Activated CD4-positive, alpha-beta T cell treated with anti-CD3 and anti-CD28 coated beads, Interleukin-2, amount 10 ng/mL, durations not matched to agents 7 days and 5 days (primary cell): ENCODE measurements around the gene CHRNA4. TPM values are rescaled to one million over a fixed set of nuclear protein-coding genes. Genes with fewer than 3 reads are reported as not detected.

Experiments
- CTCF ChIA-PET: fragments of 350-600 bp; sonication (Branson Sonifier 250); formaldehyde crosslinking; loops from one replicate; lab custom pipeline; 2021; ENCODE audit warnings: antibody characterized with exemption; lab: Charles Lee
- POLR2A ChIA-PET: fragments of 350-600 bp; sonication (Branson Sonifier 250); formaldehyde crosslinking; loops from one replicate; lab custom pipeline; 2021; ENCODE audit warnings: antibody characterized with exemption; lab: Charles Lee
- DNase-seq: peaks from one replicate; pipeline ENCODE4 v3.0.0-alpha.2; 2020
- H3K27ac Mint-ChIP-seq: one replicate; pipeline ENCODE4 v1.8.0; 2021; ENCODE audit warnings: mild to moderate bottlenecking, moderate library complexity, mixed read lengths
- H3K27me3 Mint-ChIP-seq: one replicate; pipeline ENCODE4 v1.8.0; 2021; ENCODE audit warnings: mixed read lengths
- H3K36me3 Mint-ChIP-seq: one replicate; pipeline ENCODE4 v1.8.0; 2021; ENCODE audit warnings: low read depth, mixed read lengths
- H3K4me1 Mint-ChIP-seq: one replicate; pipeline ENCODE4 v1.8.0; 2021; ENCODE audit warnings: mixed read lengths
- H3K4me3 Mint-ChIP-seq: one replicate; pipeline ENCODE4 v1.8.0; 2021; ENCODE audit warnings: mild to moderate bottlenecking, moderate library complexity, mixed read lengths
- H3K9me3 Mint-ChIP-seq: one replicate; pipeline ENCODE4 v1.8.0; 2021; ENCODE audit warnings: mixed read lengths
- total RNA-seq, 2 experiments: library from RNA; stranded (reverse); gene quantifications; one replicate each; pipeline ENCODE4 v1.2.3, GENCODE V29; 2021

CHRNA4 gene
- total RNA-seq, 2 experiments from 2014 or later = not detected

DNA sequence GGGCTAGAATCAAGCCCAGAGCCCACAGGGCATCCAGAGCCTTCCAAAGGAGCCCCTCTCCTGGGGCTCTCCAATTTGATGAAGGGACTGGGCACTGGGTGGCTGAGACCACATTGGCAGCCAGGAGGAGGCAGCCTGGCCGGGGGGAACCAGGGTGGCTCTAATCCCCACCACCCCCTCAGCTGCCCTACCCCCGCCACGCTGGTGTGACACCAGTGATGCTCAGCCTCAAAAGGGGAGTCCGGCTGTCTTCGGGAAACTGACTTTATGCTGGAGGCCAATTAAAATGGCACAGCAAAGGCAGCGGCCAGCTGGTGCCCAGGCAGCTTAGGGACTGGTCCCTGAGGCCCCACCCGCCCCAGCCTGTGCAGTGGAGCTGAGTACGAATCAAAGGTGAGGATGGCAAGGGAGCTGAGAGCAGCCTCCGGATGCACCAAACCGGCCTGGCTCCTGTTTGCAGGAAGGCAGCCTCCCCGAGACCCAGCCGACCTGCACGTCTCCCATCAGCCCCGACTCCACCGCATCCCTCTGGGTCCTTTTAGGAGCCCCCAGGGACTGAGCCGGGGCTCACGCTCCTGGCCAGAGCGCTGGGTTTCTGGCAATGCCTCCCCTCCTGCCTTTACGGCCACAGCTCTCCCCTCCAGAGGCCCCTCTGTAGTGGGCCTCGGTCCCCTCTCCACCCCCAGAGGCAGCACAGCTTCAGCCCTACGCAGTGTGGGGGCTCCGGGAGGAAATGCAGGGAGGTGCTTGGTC is 28.5 kb downstream of the CHRNA4 start:
- Mint-ChIP-seq H3K27ac (no peak overlapping the region), H3K27me3 (peaks cover 7% of the 10 kb centered on the region), H3K9me3 (peaks cover 9% of the 10 kb centered on the region), H3K4me3 (no peak overlapping the region), H3K36me3 (peaks cover 4% of the 10 kb centered on the region), H3K4me1 (no peaks in the 10 kb centered on the region)
- CTCF ChIA-PET = no interaction called here
- no peak for DNase-seq
- POLR2A ChIA-PET = no interaction called here

GRCh38 chr20:63331741-63332400 is 29.3 kb downstream of the CHRNA4 start:
- no peak for DNase-seq
- Mint-ChIP-seq H3K4me3 (no peak overlapping the region), H3K27me3 (peaks cover 2% of the 10 kb centered on the region), H3K27ac (no peak overlapping the region), H3K4me1 (no peaks in the 10 kb centered on the region), H3K9me3 (peaks cover 13% of the 10 kb centered on the region), H3K36me3 (peaks cover 4% of the 10 kb centered on the region)
- CTCF ChIA-PET = no interaction called here
- POLR2A ChIA-PET = no interaction called here

- no peak overlapping the region for H3K4me3 Mint-ChIP-seq
- POLR2A ChIA-PET = no interaction called here
- H3K4me1 Mint-ChIP-seq = no peaks in the 10 kb centered on the region
- CTCF ChIA-PET = no interaction called here
- H3K9me3 Mint-ChIP-seq = peaks cover 13% of the 10 kb centered on the region
- no peak overlapping the region for H3K27ac Mint-ChIP-seq
- peaks cover 4% of the 10 kb centered on the region for H3K36me3 Mint-ChIP-seq
- no peaks in the 10 kb centered on the region for H3K27me3 Mint-ChIP-seq
- DNase-seq = no peak
Observed at GRCh38 chr20:63330940-63331339, 30.2 kb downstream of the CHRNA4 start.

GRCh38 chr20:63330084-63330760 is 30.9 kb downstream of the CHRNA4 start:
- no peak overlapping the region for H3K27ac Mint-ChIP-seq
- no peak overlapping the region for H3K4me3 Mint-ChIP-seq
- H3K4me1 Mint-ChIP-seq = no peaks in the 10 kb centered on the region
- H3K9me3 Mint-ChIP-seq = peaks cover 13% of the 10 kb centered on the region
- DNase-seq = no peak
- H3K36me3 Mint-ChIP-seq = peaks cover 4% of the 10 kb centered on the region
- ChIA-PET POLR2A (no interaction called here), CTCF (no interaction called here)
- H3K27me3 Mint-ChIP-seq = no peaks in the 10 kb centered on the region

DNA sequence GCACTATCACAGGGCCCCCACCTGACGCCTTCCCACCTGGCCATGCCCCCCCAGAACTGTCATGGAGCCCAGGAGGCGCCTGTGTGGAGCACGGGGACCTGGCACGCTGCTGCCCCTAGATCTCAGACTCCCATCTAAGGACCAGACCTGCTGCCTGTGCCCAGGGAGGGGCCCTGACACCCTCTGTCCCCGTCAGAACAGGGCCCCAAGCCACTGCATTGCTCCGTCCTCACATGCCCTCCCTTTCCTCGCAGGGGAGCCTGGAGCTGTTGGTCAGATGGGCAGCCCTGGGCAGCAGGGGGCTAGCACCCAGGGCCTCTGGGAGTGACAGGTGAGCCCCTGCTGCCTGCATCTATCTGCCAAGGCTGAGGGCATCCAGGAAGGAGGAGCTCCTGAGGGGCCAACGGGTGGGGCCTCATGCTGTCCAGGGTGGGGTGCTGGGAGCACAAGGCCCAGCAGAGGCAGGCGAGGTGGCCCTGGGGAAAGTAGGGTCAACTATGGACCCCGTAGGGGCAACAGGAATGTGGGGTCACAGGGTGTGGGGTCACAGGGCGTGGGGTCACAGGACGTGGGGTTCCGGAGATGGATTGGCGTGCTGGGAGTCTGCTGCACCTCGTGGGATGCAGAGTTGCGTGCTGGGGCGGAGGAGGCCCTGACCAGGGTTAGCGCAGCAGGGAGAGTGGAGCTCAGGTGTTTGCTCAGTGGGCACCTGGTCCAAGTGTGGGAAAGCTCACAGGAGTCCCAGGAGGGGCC is 31.6 kb downstream of the CHRNA4 start:
- POLR2A ChIA-PET = no interaction called here
- DNase-seq = no peak
- H3K36me3 Mint-ChIP-seq = peaks cover 4% of the 10 kb centered on the region
- H3K4me1 Mint-ChIP-seq = no peaks in the 10 kb centered on the region
- peaks cover 13% of the 10 kb centered on the region for H3K9me3 Mint-ChIP-seq
- H3K4me3 Mint-ChIP-seq = no peak overlapping the region
- CTCF ChIA-PET = interaction anchor here (0.9 kb wide), 1 partner anchor 178 kb away, joined by 3 read pairs; no protein-coding TSS in a partner anchor
- peak overlapping the region; percentile 69 for H3K27ac Mint-ChIP-seq
- H3K27me3 Mint-ChIP-seq = no peaks in the 10 kb centered on the region

GRCh38 chr20:63328718-63329275 is 32.4 kb downstream of the CHRNA4 start:
- DNase-seq = no peak
- ChIA-PET CTCF (interaction anchor here (0.9 kb wide), 1 partner anchor 179 kb away, joined by 3 read pairs; no protein-coding TSS in a partner anchor), POLR2A (no interaction called here)
- Mint-ChIP-seq H3K27me3 (peaks cover 4% of the 10 kb centered on the region), H3K36me3 (peaks cover 4% of the 10 kb centered on the region), H3K27ac (no peak overlapping the region), H3K4me3 (no peak overlapping the region), H3K9me3 (peaks cover 13% of the 10 kb centered on the region), H3K4me1 (no peaks in the 10 kb centered on the region)

DNA sequence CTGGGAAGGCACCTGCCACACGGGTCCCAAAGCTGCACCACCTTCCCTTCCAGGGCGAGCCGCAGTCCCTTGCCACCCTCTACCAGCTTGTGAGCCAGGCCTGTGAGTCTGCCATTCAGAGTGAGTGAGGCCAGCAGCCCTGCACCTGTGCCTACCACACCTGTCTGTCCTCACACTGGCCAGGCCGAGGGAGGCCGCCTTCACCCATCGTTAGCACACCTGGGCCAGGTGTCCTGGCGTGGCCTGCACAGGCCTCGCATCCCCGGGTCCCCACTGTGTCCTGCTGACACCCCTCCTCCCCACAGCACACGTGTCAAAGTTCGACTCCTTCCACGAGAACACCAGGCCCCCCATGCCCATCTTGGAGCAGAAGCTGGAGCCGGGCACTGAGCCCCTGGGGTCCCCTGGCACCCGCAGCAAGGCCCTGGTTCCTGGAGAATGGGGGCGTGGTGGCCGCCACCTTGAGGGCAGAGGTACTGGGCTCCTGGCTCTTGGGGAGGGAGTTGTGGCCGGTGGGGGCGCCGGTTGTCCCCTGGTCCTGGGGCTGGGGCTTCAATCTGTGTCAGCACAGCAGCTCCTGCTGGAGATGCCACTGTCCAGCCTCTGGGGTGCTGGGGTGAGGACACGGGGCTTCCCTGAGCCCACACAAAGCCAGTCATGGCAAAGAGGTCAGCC is 33.0 kb downstream of the CHRNA4 start:
- POLR2A ChIA-PET = no interaction called here

DNA sequence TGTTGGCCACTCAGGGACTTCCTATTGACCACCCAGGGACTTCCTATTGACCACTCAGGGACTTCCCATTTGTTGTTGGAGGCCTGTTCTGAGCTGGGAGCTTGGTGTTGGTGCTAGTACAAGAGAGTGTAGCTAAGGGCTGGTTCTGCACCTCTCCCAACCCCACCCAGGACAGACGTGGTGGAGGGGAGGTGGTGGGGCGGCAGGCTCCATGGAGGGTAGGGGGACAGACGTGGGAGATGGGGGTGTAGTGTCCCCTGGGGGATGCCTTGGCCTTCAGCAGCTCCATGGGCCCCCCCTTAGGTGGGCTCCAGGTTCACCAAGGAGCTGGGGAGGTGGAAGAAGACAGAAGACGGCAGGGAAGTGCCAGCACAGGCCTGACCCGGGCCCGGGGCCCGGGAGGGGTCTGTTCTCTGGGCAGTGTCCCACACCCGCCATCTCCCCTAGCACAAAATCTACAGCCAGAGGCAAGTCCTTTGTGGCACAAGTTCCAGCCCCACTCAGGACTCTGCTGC is 33.9 kb downstream of the CHRNA4 start:
- ChIA-PET CTCF (no interaction called here), POLR2A (no interaction called here)
- DNase-seq = no peak
- Mint-ChIP-seq H3K9me3 (peaks cover 13% of the 10 kb centered on the region), H3K27me3 (peaks cover 8% of the 10 kb centered on the region), H3K4me3 (no peak overlapping the region), H3K36me3 (peaks cover 4% of the 10 kb centered on the region), H3K27ac (peak overlapping the region; percentile 85), H3K4me1 (no peaks in the 10 kb centered on the region)

More for the DNA sequence above, 33.0 kb downstream of the CHRNA4 start:
- Mint-ChIP-seq H3K4me1 (no peaks in the 10 kb centered on the region), H3K9me3 (peaks cover 13% of the 10 kb centered on the region), H3K4me3 (no peak overlapping the region), H3K27me3 (peaks cover 5% of the 10 kb centered on the region), H3K36me3 (peaks cover 4% of the 10 kb centered on the region), H3K27ac (no peak overlapping the region)
- CTCF ChIA-PET = interaction anchor here (0.9 kb wide), 1 partner anchor 179 kb away, joined by 3 read pairs; no protein-coding TSS in a partner anchor
- no peak for DNase-seq

GRCh38 chr20:63326314-63327230 is 34.6 kb downstream of the CHRNA4 start:
- Mint-ChIP-seq H3K9me3 (peaks cover 6% of the 10 kb centered on the region), H3K27me3 (peaks cover 8% of the 10 kb centered on the region), H3K4me1 (no peaks in the 10 kb centered on the region), H3K27ac (peak overlapping the region; percentile 85), H3K4me3 (no peak overlapping the region), H3K36me3 (no peaks in the 10 kb centered on the region)
- CTCF ChIA-PET = no interaction called here
- DNase-seq = no peak
- POLR2A ChIA-PET = no interaction called here

DNA sequence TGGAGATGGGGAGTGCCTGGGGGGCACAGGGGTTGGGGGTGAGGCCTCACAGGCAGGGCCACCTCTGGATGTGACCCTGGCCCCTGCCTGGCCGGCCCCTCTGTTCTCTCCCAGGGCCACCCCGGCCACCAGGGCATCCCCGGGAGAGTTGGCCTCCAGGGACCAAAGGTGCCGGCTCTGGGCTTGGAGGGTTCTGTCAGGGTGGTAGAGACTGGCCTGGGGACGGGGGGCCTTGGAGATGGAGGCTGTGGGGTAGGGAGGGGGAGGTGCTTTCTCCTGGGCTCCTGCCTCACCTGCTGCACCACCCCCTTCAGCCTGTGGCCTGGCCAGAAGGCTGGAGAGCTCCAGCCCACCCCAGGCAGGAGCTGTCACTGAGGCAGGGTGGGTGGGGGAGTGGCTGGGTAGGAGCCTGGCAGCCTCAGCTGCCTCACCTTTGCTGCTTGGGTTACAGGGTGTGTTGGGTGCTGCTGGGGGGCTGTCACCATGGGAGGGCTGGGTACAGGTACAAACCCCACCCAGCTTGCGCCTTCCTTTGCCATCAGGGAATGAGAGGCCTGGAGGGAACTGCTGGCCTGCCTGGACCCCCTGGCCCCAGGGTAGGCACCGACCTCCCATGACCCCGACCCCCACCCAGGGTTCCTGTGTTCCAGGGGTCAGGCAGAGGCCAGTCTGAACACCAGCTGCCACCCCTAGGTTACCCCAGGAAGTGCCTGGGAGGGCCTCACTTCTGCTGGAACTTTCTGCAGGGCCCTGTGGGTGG is 35.4 kb downstream of the CHRNA4 start:
- H3K4me1 Mint-ChIP-seq = no peaks in the 10 kb centered on the region
- peaks cover 8% of the 10 kb centered on the region for H3K27me3 Mint-ChIP-seq
- CTCF ChIA-PET = no interaction called here
- H3K27ac Mint-ChIP-seq = no peak overlapping the region
- no peak overlapping the region for H3K4me3 Mint-ChIP-seq
- POLR2A ChIA-PET = no interaction called here
- DNase-seq = no peak
- no peaks in the 10 kb centered on the region for H3K36me3 Mint-ChIP-seq
- peaks cover 3% of the 10 kb centered on the region for H3K9me3 Mint-ChIP-seq
